HG02798 (cell line): Measurements from ENCODE around the gene TMEM190.
"Not testable (repeated sequence)": the region's sequence is repeated elsewhere in the genome, so short reads cannot be mapped to it uniquely, and the experiment has no call there.

Experiments
- ATAC-seq: cut with Tn5 transposase; IDR thresholded peaks from one replicate; pipeline ENCODE4 v1.9.1; 2021; ENCODE audit warnings: mild to moderate bottlenecking; ENCODE audit not compliant: unreplicated experiment, poor library complexity

TMEM190 gene

DNA sequence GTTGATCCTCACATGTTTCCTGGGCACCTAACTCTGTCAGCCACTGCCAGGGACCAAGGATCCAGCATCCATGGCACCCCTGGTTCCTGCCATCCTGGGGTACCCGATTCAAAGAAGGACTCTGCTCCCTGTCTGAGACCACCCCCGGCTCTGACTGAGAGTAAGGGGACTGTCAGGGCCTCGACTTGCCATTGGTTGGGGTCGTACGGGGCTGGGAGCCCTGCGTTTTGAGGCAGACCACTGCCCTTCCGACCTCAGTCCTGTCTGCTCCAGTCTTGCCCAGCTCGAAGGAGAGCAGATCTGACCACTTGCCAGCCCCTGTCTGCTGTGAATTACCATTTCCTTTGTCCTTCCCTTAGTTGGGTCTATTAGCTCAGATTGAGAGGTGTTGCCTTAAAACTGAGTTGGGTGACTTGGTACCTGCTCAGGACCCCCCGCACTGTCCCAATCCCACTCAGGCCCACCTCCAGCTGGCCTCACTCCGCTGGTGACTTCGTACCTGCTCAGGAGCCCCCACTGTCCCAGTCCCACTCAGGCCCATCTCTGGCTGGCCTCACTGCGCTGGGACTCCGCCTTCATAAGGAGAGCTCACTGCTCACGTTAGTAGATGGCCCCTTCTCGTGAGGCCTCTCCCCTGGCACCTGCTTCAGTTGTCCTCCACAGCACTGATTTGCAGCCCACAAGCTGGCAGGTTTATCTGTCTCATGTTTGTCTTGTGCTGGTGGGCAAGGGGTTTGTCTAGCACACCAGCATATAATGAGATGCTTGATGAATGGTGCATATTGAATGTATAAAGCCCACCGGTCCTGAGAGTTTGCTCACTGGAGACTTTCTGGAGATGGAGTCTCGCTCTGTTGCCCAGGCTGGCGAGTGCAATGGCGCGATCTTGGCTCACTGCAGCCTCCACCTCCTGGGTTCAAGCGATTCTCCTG is 13.0 kb downstream of the TMEM190 start:
- ATAC-seq = no peak

GRCh38 chr19:55390461-55390880 is 13.8 kb downstream of the TMEM190 start:
- no peak for ATAC-seq

DNA sequence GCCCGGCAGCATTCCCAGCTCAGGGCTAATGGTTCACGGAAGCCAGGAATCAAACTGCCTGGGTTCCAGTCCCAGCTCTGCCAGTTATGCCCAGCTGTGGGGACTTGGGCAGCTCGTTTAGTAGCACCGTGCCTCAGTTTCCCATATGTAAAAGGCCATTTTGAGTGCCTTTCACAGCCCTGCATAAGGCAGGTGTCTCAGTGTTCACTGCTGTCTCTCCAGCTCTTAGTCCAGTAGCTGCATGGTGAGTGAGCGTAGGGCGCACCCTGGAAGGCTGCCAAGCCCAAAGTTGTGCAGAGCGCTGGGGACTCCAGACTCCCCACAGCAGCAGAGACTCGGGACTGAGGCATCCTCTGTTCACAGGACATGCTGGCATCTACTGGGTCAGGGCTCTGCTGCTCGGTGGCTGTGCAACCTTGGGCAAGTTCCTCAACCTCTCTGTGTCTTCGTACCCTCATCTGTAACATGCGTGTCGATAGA is 14.6 kb downstream of the TMEM190 start:
- ATAC-seq = no peak

DNA sequence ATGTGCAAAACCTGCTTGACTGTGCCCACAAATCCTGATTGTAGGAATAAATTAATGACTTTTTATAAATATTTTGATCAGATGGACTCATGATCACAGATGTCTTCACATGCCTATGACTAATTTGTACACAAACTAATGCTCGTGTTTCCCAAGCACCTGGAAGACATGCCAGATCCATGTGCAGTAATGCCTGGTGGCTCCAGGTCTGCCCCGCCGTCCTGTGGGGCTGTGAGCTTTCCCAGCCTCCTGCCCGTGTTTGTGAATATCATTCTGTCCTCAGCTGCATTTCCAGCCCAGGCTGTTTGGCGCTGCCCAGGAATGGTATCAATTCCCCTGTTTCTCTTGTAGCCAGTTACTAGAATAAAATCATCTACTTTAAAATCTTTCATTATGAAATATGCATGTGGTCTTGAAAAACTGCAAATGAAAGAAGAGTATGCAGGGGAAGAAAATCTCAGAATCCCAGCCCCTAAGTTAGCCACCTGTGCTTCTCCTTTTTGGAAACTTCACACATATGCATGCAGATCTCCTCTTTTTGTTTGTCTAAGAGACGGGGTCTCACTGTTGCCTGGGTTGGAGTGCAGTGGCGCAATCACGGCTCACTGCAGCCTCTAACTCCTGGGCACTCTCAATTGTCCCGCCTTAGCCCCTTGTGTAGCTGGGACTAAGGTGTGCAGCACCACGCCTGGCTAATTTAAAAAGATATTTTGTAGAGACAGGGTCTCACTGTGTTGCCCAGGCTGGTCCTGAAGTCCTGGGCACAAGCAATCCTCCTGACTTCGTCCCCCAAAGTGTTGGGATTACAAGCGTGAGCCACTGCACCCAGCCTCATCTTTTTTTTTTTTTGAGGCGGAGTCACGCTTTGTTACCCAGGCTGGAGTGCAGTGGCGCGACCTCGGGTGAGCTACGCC is 15.3 kb downstream of the TMEM190 start:
- no peak for ATAC-seq

GRCh38 chr19:55392820-55393761 is 16.5 kb downstream of the TMEM190 start:
- no peak for ATAC-seq

DNA sequence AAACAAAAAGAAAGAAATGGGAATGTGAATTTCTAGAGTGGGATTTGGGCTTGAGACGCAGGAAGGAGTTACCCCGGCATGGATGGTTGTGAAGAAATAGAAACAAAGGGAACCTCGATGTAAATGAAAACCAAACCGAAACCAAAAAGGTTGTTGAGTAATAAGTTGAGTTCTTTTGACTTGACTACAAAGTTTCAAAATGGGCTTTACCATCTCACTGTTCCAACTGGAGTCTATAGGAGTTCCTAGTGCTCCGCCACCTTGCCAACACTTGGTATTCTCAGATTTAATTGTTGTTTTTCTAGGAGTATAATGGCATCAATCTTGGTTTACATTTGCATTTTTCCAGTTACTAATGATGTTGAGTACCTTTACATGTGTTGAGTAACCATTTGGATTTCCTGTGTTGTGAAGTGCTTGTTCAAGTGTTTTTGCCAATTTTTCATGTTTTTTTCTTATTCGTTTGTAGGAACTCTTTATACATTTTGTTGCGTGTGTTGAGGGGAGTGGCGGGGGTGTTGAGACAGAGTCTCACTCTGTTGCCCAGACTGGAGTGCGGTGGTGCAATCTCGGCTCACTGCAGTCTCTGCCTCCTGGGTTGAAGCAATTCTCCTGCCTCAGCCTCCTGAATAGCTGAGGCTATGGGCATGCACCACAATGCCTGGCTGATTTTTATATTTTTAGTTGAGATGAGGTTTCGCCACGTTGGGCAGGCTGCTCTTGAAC is 21.7 kb downstream of the TMEM190 start:
- ATAC-seq = no peak

DNA sequence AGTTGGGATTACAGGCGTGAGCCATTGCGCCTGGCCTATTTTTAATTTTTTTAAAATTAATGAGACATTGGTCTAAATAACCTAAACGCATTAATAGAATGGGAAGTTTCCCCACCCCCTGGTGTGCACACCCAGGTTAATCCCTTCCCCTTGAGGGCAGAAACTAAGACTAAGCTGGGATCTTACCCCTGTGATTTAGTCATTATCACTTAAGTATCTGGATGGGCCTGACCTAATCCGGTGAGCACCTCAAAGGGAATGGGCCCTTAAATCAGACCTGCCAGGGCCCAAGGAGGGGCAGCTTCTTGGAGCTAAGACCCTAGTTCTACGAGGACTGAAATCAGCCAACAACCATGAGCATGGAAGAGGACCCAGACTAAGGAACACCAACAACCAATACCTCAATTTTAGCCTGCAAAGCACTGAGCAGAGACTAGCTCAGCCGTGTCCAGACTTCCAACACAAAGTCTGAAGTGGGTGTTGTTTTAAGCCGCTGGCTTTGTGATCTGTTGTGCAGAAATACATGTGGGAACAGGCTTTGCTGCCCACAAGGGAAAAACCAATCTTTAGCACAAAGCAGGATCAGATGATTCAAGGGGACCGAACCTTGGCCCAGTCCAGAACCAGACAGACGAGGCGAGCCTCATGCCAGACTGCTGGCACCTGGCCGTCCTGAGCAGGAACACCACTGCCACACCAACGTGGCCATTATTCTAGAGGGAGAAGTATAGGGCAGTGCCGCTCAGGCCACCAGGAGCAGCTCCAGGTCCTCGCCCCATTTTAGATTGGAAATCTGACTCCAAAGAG is 23.9 kb downstream of the TMEM190 start:
- ATAC-seq = no peak

- ATAC-seq = not testable (repeated sequence)
Observed at GRCh38 chr19:55401390-55401789, 24.8 kb downstream of the TMEM190 start.

GRCh38 chr19:55402509-55402908 is 25.9 kb downstream of the TMEM190 start:
- ATAC-seq = no peak

GRCh38 chr19:55405638-55406037 is 29.0 kb downstream of the TMEM190 start:
- no peak for ATAC-seq

DNA sequence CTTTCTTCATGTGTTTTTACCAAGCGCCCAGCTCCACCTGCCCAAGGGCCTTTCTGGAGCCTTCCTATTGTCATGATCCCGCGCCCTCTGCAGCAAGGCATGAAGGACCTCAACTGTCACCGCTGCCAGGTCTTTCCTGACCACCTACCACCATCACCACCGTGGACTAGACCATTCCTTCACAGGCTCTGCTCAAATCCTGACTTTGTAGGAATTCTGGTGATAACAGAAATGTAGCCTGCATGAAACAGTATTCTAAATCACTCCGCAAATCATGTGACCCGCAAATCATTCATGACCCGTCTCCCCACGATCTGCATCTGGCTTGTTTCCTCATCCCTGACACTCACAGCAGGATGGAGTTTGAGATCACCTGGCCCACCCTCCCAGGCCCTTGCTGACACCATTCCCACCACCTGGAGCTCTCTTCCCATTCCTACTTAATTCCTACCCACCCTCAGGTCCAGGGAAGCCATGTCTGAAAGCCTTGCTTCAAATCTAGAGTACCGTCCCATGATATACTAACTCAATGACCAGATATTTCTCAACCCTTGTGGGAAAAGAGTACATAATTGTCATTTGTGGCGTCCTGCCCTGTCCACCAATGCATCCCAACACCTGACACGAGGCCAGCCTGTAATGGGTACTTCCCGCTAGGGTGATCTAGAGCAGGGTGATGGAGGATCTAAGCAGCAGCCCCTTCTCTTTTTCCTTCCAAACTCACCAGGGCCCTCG is 29.6 kb downstream of the TMEM190 start:
- no peak for ATAC-seq

DNA sequence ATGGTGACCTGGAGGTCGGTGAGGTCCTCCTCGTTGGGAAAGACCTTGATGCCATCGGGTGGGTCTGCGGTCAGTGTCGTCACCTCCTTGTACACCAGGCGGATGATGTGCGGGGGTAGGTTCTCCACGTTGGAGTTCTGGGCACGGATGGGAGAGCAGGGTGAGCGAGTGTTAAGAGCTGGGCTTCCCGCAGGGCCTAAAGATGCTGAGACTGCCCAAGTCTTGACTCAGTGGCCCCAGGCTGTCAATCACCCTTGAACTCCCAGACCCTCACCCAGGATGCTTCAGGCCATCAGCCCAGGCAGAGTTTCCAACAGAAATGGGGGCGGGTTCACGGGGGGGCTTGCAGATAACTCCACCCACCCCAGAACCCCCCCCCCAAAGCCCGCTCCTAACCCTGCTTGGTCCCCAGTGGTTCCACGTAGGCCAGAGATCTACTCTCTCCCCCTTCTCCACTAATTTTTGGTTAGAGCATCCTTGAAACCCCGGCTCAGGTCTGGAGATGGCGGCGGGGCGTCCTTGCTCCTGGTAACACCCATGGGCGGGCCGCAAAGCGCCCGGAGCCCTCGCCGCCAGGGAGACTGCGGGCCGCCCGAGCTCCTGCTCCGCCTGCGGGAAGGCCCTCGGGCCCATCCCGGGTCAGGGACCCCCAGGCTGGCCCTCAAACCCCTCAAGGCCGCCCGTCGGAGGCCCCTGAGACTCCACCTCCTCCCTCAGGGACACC is 30.4 kb downstream of the TMEM190 start:
- ATAC-seq = no peak

DNA sequence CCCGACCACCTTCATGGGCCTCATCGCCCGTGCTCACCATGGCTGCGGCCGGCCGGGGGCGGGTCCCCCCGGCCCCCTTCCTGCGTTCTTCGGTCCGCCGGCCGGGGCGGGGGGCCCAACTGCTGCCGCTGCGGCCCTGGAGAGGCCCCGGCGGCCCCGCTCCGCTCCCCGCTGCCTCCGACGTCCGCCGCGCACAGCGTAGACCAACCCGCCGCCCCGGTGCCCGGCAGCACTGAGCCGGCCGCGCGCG is 30.8 kb downstream of the TMEM190 start, which contains the start of gene UBE2S:
TSS of gene UBE2S (minus strand) at position 239 of the 250 bp plus-strand sequence. CDS start at position 40, 199 bp downstream.
- ATAC-seq = not testable (repeated sequence)

GRCh38 chr19:55407800-55408532 is 31.3 kb downstream of the TMEM190 start:
- ATAC-seq = peak; percentile 80

- ATAC-seq = no peak
Observed at GRCh38 chr19:55408533-55408872, 31.9 kb downstream of the TMEM190 start.

GRCh38 chr19:55409179-55409578 is 32.6 kb downstream of the TMEM190 start:
- not testable (repeated sequence) for ATAC-seq

GRCh38 chr19:55410168-55410567 is 33.5 kb downstream of the TMEM190 start:
- ATAC-seq = no peak
